GM12878 (cell line): Measurements from ENCODE around the gene BCCIP. TPM values are rescaled to one million over a fixed set of nuclear protein-coding genes. Genes with fewer than 3 reads are reported as not detected.

ENCODE experiments used
- ATAC-seq: fragments of 200-7000 bp; cut with Tn5 transposase; 3 replicates; pipeline ENCODE4 v1.9.1; 2020; ENCODE audit warnings: mild to moderate bottlenecking, moderate library complexity
- BruUV-seq: library from RNA; stranded (reverse); fragments of 400-500 nt; replicated peaks from 2 replicates; lab custom pipeline; 2021; lab: Mats Ljungman, UMichigan
- CTCF ChIA-PET: fragments of 300-600 bp; sonication (Branson Sonifier 250); formaldehyde crosslinking; extraction: SDS; loops from one replicate; lab custom pipeline; 2021; ENCODE audit warnings: inconsistent platforms; lab: Yijun Ruan, JAX
- POLR2A ChIA-PET: fragments of 350-600 bp; formaldehyde crosslinking; extraction: SDS; loops from one replicate; lab custom pipeline; 2021; ENCODE audit warnings: inconsistent platforms; lab: Charles Lee
- RAD21 ChIA-PET: fragments of 300-600 bp; sonication (Branson Sonifier 250); formaldehyde crosslinking; loops from one replicate; lab custom pipeline; 2023; ENCODE audit warnings: antibody characterized with exemption; ENCODE audit not compliant: unreplicated experiment; lab: Charles Lee
- SMC1A ChIA-PET: fragments of 300-600 bp; sonication (Branson Sonifier 250); formaldehyde crosslinking; loops from one replicate; lab custom pipeline; 2023; ENCODE audit not compliant: unreplicated experiment, uncharacterized antibody; lab: Charles Lee
- DNase-seq: peaks from one replicate; pipeline ENCODE4 v3.0.0-alpha.2; 2011; ENCODE audit warnings: low read depth, low spot score
- FAIRE-seq: peaks from 3 replicates; lab custom pipeline; 2011; peaks lifted over from hg19 to GRCh38; lab: Jason Lieb, UNC
- H2AFZ ChIP-seq: 2 replicates; pipeline ENCODE4 v1.6.0; 2011; ENCODE audit warnings: low read depth, low read length, control low read depth; ENCODE audit not compliant: control insufficient read depth
- H3K27ac ChIP-seq: 2 replicates; pipeline ENCODE4 v1.5.1; 2011; ENCODE audit warnings: control low read depth; ENCODE audit not compliant: control insufficient read depth, insufficient read depth
- H3K27me3 ChIP-seq, 2 experiments: replicated peaks in 1 of 2; 2 replicates each; pipeline versions ENCODE4 v1.6.0 to v1.6.1; 2011; ENCODE audit warnings: low read length in 1 of 2; ENCODE audit not compliant: control insufficient read depth in 2 of 2, insufficient read depth in 2 of 2
- H3K36me3 ChIP-seq, 2 experiments: 2 replicates each; pipeline ENCODE4 v1.5.1; 2011; ENCODE audit warnings: low read length in 1 of 2; ENCODE audit not compliant: control insufficient read depth in 2 of 2, insufficient read depth in 2 of 2
- H3K4me1 ChIP-seq: 2 replicates; pipeline ENCODE4 v1.6.1; 2011; ENCODE audit warnings: mild to moderate bottlenecking, low read length, moderate library complexity, mixed read lengths; ENCODE audit not compliant: control insufficient read depth, insufficient read depth
- H3K4me2 ChIP-seq: 2 replicates; pipeline ENCODE4 v1.6.0; 2011; ENCODE audit warnings: control low read depth; ENCODE audit not compliant: control insufficient read depth, insufficient read depth
- H3K4me3 ChIP-seq: fragments of 200-600 bp; sonication (generic); 2 replicates; pipeline ENCODE4 v1.5.1; 2016
- H3K79me2 ChIP-seq: 2 replicates; pipeline ENCODE4 v1.6.0; 2011; ENCODE audit warnings: low read length; ENCODE audit not compliant: control insufficient read depth, insufficient read depth
- H3K9ac ChIP-seq: 2 replicates; pipeline ENCODE4 v1.8.0; 2011; ENCODE audit warnings: low read length, control low read depth, mixed read lengths; ENCODE audit not compliant: control insufficient read depth, insufficient read depth
- H3K9me3 ChIP-seq: replicated peaks from 3 replicates; pipeline ENCODE4 v1.5.1; 2011; ENCODE audit warnings: mild to moderate bottlenecking, low read length; ENCODE audit not compliant: control insufficient read depth, insufficient read depth
- H4K20me1 ChIP-seq: 2 replicates; pipeline ENCODE4 v1.6.0; 2011; ENCODE audit not compliant: control insufficient read depth, insufficient read depth
- CBX3 ChIP-seq: fragments of 200-600 bp; sonication (generic); IDR thresholded peaks from 2 replicates; pipeline ENCODE4 v1.6.1; 2016; ENCODE audit warnings: low read depth, borderline replicate concordance
- HDGF ChIP-seq: fragments of 450-650 bp; IDR thresholded peaks from 2 replicates; pipeline ENCODE4 v1.6.1; 2016; ENCODE audit warnings: antibody characterized with exemption
- MEF2A ChIP-seq: IDR thresholded peaks from 2 replicates; pipeline ENCODE4 v1.6.1; 2011; ENCODE audit warnings: low read depth, mild to moderate bottlenecking, low read length, moderate library complexity; ENCODE audit not compliant: insufficient read depth
- MTA3 ChIP-seq: IDR thresholded peaks from 2 replicates; pipeline ENCODE4 v1.6.1; 2012; ENCODE audit warnings: low read length, inconsistent platforms, borderline replicate concordance
- NR2C2 ChIP-seq: IDR thresholded peaks from 2 replicates; pipeline ENCODE4 v1.6.1; 2011; ENCODE audit warnings: borderline replicate concordance, low read depth; ENCODE audit not compliant: control insufficient read depth, insufficient read length
- POLR2A ChIP-seq: IDR thresholded peaks from 2 replicates; pipeline ENCODE4 v1.6.1; 2011; ENCODE audit warnings: low read depth, mild to moderate bottlenecking, low read length
- WGBS: methylation state at CpG from one replicate; pipeline ENCODE4 v1.1.6; 2016; ENCODE audit warnings: low lambda C conversion rate; ENCODE audit not compliant: insufficient replicate concordance, insufficient coverage; ENCODE audit errors: missing lambda C conversion rate; 5-methylcytosine and 5-hydroxymethylcytosine counted together
- in situ Hi-C: fragments of 300-500 bp; cut with MboI; formaldehyde crosslinking; loops from 9 replicates; pipeline ENCODE4 v1.14.3; 2018; ENCODE audit warnings: mixed read lengths
- intact Hi-C: fragments of 100-400 bp; cut with micrococcal nuclease; formaldehyde crosslinking; loops from one replicate; pipeline ENCODE4 v1.14.2; 2022; ENCODE audit not compliant: unreplicated experiment
- polyA plus RNA-seq, 11 experiments: library from polyadenylated mRNA; depleted of rRNA in 4 of 11; unstranded in 6 of 11; stranded (reverse) in 5 of 11; fragments of >200 nt; fragmentation: Nextera tagmentation in 4 of 11; fragmentation: Illumina TruSeq in 1 of 11; extraction: Ambion mirVana in 4 of 11; extraction: Trizol in 1 of 11; gene quantifications; 1 replicate in 1 of 11; 2 replicates in 10 of 11; pipeline versions ENCODE4 v1.2.1 to v1.2.3, GENCODE V29; 2011 to 2016; ENCODE audit warnings: inconsistent platforms in 2 of 11, missing spikeins in 2 of 11, low read depth in 1 of 11
- total RNA-seq, 4 experiments: library from RNA; depleted of rRNA in 3 of 4; stranded (reverse); fragments of >200 nt in 3 of 4; fragmentation: Illumina TruSeq in 1 of 4; extraction: Trizol in 1 of 4; gene quantifications; 2 replicates each; pipeline versions ENCODE4 v1.2.1 to v1.2.3, GENCODE V29; 2013 to 2021
- TF ChIP-seq, protein P1 (sequence below): IDR thresholded peaks from 2 replicates; pipeline ENCODE4 v1.6.1; 2011; ENCODE audit warnings: borderline replicate concordance, low read depth, mild to moderate bottlenecking, moderate library complexity, low read length; ENCODE audit not compliant: insufficient read depth, poor library complexity, severe bottlenecking
- TF ChIP-seq, protein P2 (sequence below): fragments of 450-650 bp; IDR thresholded peaks from 2 replicates; pipeline ENCODE4 v1.6.1; 2017; ENCODE audit warnings: mild to moderate bottlenecking, moderate library complexity
- TF ChIP-seq, protein P3 (sequence below): IDR thresholded peaks from 2 replicates; pipeline ENCODE4 v1.6.1; 2012; ENCODE audit warnings: low read depth, low read length, improper control_type of control experiment
- TF ChIP-seq, protein P4 (sequence below): fragments of 450-650 bp; IDR thresholded peaks from 2 replicates; pipeline ENCODE4 v1.6.1; 2014; ENCODE audit warnings: mild to moderate bottlenecking

BCCIP gene
- total and polyA plus RNA-seq, 10 of the 15 experiments (the other 5 are each of a cell fraction or from before 2014, with no cell fraction given), result 61.2 to 225 (median 127) TPM

DNA sequence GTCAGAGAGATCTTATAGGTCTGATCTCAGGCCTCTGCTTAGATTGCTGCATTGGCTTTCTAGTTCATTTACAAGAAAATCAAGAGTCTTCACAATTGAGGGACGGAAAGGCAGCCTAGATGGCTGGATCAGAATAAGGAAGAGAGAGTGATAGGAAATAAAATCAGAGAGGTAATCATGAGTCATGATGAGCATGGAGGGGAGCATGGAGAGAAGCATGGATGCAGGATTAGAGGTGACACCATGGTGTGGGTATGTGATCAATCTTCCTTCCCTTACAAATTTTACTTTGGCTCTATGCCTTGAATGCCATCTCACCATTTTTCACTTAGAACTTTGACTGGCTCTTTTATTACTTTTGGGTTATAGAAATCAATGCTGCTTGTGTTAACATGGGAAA lies 1.4 kb downstream of the BCCIP start:
- ChIA-PET POLR2A (no interaction called here), RAD21 (no interaction called here), CTCF (no interaction called here), SMC1A (no interaction called here)
- intact Hi-C loops, result loop anchor here (5.0 kb wide), 1 partner anchor 42 kb away; no protein-coding TSS in a partner anchor
- TF ChIP-seq MEF2A (no peak), NR2C2 (no peak)
- TF ChIP-seq, protein P1, sequence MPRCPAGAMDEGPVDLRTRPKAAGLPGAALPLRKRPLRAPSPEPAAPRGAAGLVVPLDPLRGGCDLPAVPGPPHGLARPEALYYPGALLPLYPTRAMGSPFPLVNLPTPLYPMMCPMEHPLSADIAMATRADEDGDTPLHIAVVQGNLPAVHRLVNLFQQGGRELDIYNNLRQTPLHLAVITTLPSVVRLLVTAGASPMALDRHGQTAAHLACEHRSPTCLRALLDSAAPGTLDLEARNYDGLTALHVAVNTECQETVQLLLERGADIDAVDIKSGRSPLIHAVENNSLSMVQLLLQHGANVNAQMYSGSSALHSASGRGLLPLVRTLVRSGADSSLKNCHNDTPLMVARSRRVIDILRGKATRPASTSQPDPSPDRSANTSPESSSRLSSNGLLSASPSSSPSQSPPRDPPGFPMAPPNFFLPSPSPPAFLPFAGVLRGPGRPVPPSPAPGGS, result peak; percentile 39
- no TSS peak for BruUV-seq
- Histone ChIP-seq H3K4me2 (peak overlapping the region; percentile 83), H3K9ac (peak overlapping the region; percentile 37; the same call in 1 of the 2 replicates), H3K4me1 (peaks cover 9% of the 10 kb centered on the region; the same call in 1 of the 2 replicates), H3K27ac (no peak overlapping the region; the same call in 1 of the 2 replicates), H3K9me3 (no peaks in the 10 kb centered on the region), H3K79me2 (peaks cover 59% of the 10 kb centered on the region), H3K36me3 (peaks cover 0 to 11% of the 10 kb centered on the region in 2 experiments), H3K27me3 (no peaks in the 10 kb centered on the region), H2AFZ (no peak overlapping the region), H4K20me1 (no peaks in the 10 kb centered on the region), H3K4me3 (peak overlapping the region; percentile 92)
- in situ Hi-C loops, result no loop called here
- no peak for FAIRE-seq
- DNase-seq, result no peak
- ATAC-seq, result no peak
- 86% methylated on average over 1 of the region's 1 CpG for WGBS

DNA sequence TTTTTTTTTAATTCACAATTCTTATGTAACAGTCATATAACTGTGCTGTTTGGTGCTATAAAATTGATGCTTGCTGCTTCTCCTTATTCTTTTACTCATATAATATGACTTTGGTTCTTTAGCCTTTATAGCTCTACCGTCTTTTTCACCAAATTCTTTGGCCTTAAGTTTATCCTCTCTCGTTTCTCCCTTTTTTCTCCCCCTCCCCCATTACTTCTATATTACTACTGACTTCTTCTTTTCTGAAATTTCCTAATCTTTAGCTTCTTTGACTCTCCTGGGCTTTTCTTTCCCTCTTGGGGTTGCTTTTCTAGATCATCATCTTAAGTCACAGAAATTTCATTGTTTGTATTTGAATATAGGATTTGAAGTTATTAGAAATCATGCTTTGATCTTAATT lies 3.8 kb downstream of the BCCIP start:
- no peak for DNase-seq
- peaks cover 46% of the 10 kb centered on the region for H3K79me2 ChIP-seq
- no peaks in the 10 kb centered on the region for H4K20me1 ChIP-seq
- 76% methylated on average over 2 of the region's 2 CpGs for WGBS
- H3K9me3 ChIP-seq, result no peaks in the 10 kb centered on the region
- H3K4me1 ChIP-seq, result 0 out of 2 replicates have a peak, but pooled peaks cover 3% of the 10 kb centered on the region
- no TSS peak for BruUV-seq
- SMC1A ChIA-PET, result interaction anchor here (0.7 kb wide), 1 partner anchor 12 kb away, joined by 3 read pairs; no protein-coding TSS in a partner anchor
- no peak overlapping the region for H3K4me3 ChIP-seq
- ATAC-seq, result no peak
- H3K9ac ChIP-seq, result no peak overlapping the region
- in situ Hi-C loops (no loop called here), intact Hi-C loops (no loop called here)
- H2AFZ ChIP-seq, result no peak overlapping the region
- FAIRE-seq, result no peak
- RAD21 ChIA-PET, result no interaction called here
- no peaks in the 10 kb centered on the region for H3K27me3 ChIP-seq
- CTCF ChIA-PET, result interaction anchor here (0.6 to 1.6 kb wide), 2 partner anchors 41 to 212 kb away, joined by 3 to 4 read pairs; no protein-coding TSS in a partner anchor
- no peak overlapping the region for H3K4me2 ChIP-seq
- no peak overlapping the region for H3K27ac ChIP-seq
- H3K36me3 ChIP-seq, result peaks cover under 1 to 21% of the 10 kb centered on the region in 2 experiments
- POLR2A ChIA-PET, result no interaction called here
- TF ChIP-seq, protein P2, sequence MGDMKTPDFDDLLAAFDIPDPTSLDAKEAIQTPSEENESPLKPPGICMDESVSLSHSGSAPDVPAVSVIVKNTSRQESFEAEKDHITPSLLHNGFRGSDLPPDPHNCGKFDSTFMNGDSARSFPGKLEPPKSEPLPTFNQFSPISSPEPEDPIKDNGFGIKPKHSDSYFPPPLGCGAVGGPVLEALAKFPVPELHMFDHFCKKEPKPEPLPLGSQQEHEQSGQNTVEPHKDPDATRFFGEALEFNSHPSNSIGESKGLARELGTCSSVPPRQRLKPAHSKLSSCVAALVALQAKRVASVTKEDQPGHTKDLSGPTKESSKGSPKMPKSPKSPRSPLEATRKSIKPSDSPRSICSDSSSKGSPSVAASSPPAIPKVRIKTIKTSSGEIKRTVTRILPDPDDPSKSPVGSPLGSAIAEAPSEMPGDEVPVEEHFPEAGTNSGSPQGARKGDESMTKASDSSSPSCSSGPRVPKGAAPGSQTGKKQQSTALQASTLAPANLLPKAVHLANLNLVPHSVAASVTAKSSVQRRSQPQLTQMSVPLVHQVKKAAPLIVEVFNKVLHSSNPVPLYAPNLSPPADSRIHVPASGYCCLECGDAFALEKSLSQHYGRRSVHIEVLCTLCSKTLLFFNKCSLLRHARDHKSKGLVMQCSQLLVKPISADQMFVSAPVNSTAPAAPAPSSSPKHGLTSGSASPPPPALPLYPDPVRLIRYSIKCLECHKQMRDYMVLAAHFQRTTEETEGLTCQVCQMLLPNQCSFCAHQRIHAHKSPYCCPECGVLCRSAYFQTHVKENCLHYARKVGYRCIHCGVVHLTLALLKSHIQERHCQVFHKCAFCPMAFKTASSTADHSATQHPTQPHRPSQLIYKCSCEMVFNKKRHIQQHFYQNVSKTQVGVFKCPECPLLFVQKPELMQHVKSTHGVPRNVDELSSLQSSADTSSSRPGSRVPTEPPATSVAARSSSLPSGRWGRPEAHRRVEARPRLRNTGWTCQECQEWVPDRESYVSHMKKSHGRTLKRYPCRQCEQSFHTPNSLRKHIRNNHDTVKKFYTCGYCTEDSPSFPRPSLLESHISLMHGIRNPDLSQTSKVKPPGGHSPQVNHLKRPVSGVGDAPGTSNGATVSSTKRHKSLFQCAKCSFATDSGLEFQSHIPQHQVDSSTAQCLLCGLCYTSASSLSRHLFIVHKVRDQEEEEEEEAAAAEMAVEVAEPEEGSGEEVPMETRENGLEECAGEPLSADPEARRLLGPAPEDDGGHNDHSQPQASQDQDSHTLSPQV, result no peak
- TF ChIP-seq CBX3 (no peak), POLR2A (no peak), HDGF (no peak), MTA3 (no peak)
- TF ChIP-seq, protein P3, sequence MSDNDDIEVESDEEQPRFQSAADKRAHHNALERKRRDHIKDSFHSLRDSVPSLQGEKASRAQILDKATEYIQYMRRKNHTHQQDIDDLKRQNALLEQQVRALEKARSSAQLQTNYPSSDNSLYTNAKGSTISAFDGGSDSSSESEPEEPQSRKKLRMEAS, result no peak
- TF ChIP-seq, protein P4, sequence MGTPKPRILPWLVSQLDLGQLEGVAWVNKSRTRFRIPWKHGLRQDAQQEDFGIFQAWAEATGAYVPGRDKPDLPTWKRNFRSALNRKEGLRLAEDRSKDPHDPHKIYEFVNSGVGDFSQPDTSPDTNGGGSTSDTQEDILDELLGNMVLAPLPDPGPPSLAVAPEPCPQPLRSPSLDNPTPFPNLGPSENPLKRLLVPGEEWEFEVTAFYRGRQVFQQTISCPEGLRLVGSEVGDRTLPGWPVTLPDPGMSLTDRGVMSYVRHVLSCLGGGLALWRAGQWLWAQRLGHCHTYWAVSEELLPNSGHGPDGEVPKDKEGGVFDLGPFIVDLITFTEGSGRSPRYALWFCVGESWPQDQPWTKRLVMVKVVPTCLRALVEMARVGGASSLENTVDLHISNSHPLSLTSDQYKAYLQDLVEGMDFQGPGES, result no peak
